ENCODE results near the gene TPP1. TPM values are rescaled to one million over a fixed set of nuclear protein-coding genes. Genes with fewer than 3 reads are reported as not detected.

The TPP1 gene
- total RNA-seq, 6 experiments from 2014 or later = 50.1 to 61.7 (median 54.1) TPM

- Mint-ChIP-seq H3K36me3 (ENCODE audit: low read depth) (no peaks in the 10 kb centered on the region), H3K9me3 (no peaks in the 10 kb centered on the region), H3K27ac (no peak within 1 kb of the TSS), H3K4me1 (ENCODE audit: low read depth) (peaks cover 10% of the 10 kb centered on the region; the same call in 1 of the 2 replicates), H3K27me3 (ENCODE audit: insufficient read depth) (peaks cover 6% of the 10 kb centered on the region), H3K4me3 (peak within 1 kb of the TSS; percentile 69)
- no peak for DNase-seq
- TF ChIP-seq, protein P1, sequence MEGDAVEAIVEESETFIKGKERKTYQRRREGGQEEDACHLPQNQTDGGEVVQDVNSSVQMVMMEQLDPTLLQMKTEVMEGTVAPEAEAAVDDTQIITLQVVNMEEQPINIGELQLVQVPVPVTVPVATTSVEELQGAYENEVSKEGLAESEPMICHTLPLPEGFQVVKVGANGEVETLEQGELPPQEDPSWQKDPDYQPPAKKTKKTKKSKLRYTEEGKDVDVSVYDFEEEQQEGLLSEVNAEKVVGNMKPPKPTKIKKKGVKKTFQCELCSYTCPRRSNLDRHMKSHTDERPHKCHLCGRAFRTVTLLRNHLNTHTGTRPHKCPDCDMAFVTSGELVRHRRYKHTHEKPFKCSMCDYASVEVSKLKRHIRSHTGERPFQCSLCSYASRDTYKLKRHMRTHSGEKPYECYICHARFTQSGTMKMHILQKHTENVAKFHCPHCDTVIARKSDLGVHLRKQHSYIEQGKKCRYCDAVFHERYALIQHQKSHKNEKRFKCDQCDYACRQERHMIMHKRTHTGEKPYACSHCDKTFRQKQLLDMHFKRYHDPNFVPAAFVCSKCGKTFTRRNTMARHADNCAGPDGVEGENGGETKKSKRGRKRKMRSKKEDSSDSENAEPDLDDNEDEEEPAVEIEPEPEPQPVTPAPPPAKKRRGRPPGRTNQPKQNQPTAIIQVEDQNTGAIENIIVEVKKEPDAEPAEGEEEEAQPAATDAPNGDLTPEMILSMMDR (IDR thresholded peaks at IDR 0.05) = no peak
Measured at GRCh38 chr11:6655790-6656583, 36.8 kb upstream of the TPP1 start, which contains the start of gene DCHS1. DCHS1 (minus strand) TSS chr11:6655809; CDS start chr11:6641613, 14,196 bp downstream.

- TF ChIP-seq, protein P1 (IDR thresholded peaks at IDR 0.05) = no peak
- Mint-ChIP-seq H3K27me3 (ENCODE audit: insufficient read depth) (peaks cover 6% of the 10 kb centered on the region), H3K4me1 (ENCODE audit: low read depth) (peaks cover 10% of the 10 kb centered on the region; the same call in 1 of the 2 replicates), H3K27ac (no peak overlapping the region), H3K4me3 (no peak overlapping the region), H3K36me3 (ENCODE audit: low read depth) (no peaks in the 10 kb centered on the region), H3K9me3 (no peaks in the 10 kb centered on the region)
- no peak for DNase-seq
Measured at GRCh38 chr11:6655020-6655789, 36.0 kb upstream of the TPP1 start.

DNA sequence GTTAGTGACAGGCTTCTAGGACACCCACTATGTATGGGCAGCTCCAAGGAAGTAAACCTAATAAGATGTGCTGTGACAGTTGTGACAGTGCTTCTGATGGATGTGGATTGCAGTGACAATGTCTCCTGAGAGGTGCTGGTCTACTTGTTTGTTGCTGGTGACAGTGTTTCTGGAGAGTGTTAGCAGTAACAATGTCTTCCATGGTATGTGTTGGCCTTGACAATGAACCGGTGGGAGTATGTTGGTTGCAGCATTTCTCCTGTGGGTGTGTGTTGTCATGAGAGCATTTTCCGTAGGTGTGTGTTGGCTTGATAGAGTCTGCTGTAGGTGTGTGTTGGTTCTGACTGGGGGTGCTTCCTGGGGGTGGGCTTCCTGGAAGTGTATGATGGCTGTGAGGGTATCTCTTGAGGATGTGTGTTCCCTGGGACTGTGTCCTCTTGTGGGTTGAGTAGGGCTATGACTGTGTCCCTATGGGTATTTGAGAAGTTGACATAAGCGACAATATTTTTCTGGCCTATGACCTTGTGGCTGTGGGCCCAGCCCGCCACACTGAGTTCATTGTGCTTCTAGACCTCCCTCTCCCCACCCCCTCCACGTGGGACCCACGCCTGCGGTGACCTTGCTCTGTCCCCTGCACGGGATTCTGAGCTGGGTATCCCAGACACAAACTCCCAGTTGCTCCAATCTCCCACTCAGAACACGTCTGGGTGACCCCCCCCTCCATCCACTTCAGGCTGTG is 35.2 kb upstream of the TPP1 start:
- Mint-ChIP-seq H3K9me3 (no peaks in the 10 kb centered on the region), H3K36me3 (ENCODE audit: low read depth) (no peaks in the 10 kb centered on the region), H3K4me3 (no peak overlapping the region), H3K4me1 (ENCODE audit: low read depth) (peaks cover 10% of the 10 kb centered on the region; the same call in 1 of the 2 replicates), H3K27ac (no peak overlapping the region), H3K27me3 (ENCODE audit: insufficient read depth) (peaks cover 6% of the 10 kb centered on the region)
- DNase-seq = no peak
- TF ChIP-seq, protein P1 (IDR thresholded peaks at IDR 0.05) = no peak

DNA sequence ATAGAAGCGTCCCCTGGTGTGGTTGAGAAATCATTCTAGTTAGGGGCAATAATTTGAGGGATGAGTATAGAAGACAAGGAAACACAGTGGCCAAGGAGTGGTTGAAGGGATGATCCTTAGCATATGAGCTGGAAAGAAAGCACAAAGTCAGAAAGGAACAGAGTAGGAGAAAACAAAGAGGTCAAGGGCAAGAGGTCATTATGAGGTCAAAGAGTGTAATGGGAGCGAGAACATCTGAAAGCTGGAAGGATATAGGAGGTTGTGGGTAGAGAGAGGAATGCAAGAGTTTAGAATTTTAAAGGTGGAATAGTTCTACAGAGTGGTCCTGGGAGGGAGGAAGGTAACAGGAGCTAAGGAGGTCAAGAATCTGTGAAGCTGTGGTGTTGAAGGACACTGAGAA is 34.4 kb upstream of the TPP1 start:
- DNase-seq = no peak
- no peaks in the 10 kb centered on the region for H3K36me3 Mint-ChIP-seq (ENCODE audit: low read depth)
- TF ChIP-seq, protein P1 (IDR thresholded peaks at IDR 0.05) = no peak
- no peak overlapping the region for H3K27ac Mint-ChIP-seq
- no peak overlapping the region for H3K4me3 Mint-ChIP-seq
- peaks cover 10% of the 10 kb centered on the region; the same call in 1 of the 2 replicates for H3K4me1 Mint-ChIP-seq (ENCODE audit: low read depth)
- H3K27me3 Mint-ChIP-seq (ENCODE audit: insufficient read depth) = peaks cover 6% of the 10 kb centered on the region
- no peaks in the 10 kb centered on the region for H3K9me3 Mint-ChIP-seq

GRCh38 chr11:6653097-6653496 is 33.9 kb upstream of the TPP1 start:
- Mint-ChIP-seq H3K4me1 (ENCODE audit: low read depth) (peaks cover 10% of the 10 kb centered on the region; the same call in 1 of the 2 replicates), H3K27me3 (ENCODE audit: insufficient read depth) (peaks cover 6% of the 10 kb centered on the region), H3K9me3 (no peaks in the 10 kb centered on the region), H3K36me3 (ENCODE audit: low read depth) (no peaks in the 10 kb centered on the region), H3K27ac (no peak overlapping the region), H3K4me3 (no peak overlapping the region)
- DNase-seq = no peak
- TF ChIP-seq, protein P1 (IDR thresholded peaks at IDR 0.05) = no peak
